GM12878 (cell line): ENCODE measurements around the gene THAP3. TPM values are rescaled to one million over a fixed set of nuclear protein-coding genes. Genes with fewer than 3 reads are reported as not detected.
A peak's percentile ranks its signal among the peaks of the same experiment; 100 is the strongest.

ENCODE experiments used
- ATAC-seq: fragments of 200-7000 bp; cut with Tn5 transposase; 3 replicates; pipeline ENCODE4 v1.9.1; 2020; ENCODE audit warnings: mild to moderate bottlenecking, moderate library complexity
- BruUV-seq: library from RNA; stranded (reverse); fragments of 400-500 nt; replicated peaks from 2 replicates; lab custom pipeline; 2021; lab: Mats Ljungman, UMichigan
- CTCF ChIA-PET: fragments of 300-600 bp; sonication (Branson Sonifier 250); formaldehyde crosslinking; extraction: SDS; loops from one replicate; lab custom pipeline; 2021; ENCODE audit warnings: inconsistent platforms; lab: Yijun Ruan, JAX
- POLR2A ChIA-PET: fragments of 350-600 bp; formaldehyde crosslinking; extraction: SDS; loops from one replicate; lab custom pipeline; 2021; ENCODE audit warnings: inconsistent platforms; lab: Charles Lee
- RAD21 ChIA-PET: fragments of 300-600 bp; sonication (Branson Sonifier 250); formaldehyde crosslinking; loops from one replicate; lab custom pipeline; 2023; ENCODE audit warnings: antibody characterized with exemption; ENCODE audit not compliant: unreplicated experiment; lab: Charles Lee
- SMC1A ChIA-PET: fragments of 300-600 bp; sonication (Branson Sonifier 250); formaldehyde crosslinking; loops from one replicate; lab custom pipeline; 2023; ENCODE audit not compliant: unreplicated experiment, uncharacterized antibody; lab: Charles Lee
- DNase-seq: peaks from one replicate; pipeline ENCODE4 v3.0.0-alpha.2; 2011; ENCODE audit warnings: low read depth, low spot score
- FAIRE-seq: peaks from 3 replicates; lab custom pipeline; 2011; peaks lifted over from hg19 to GRCh38; lab: Jason Lieb, UNC
- H2AFZ ChIP-seq: 2 replicates; pipeline ENCODE4 v1.6.0; 2011; ENCODE audit warnings: low read depth, low read length, control low read depth; ENCODE audit not compliant: control insufficient read depth
- H3K27ac ChIP-seq: 2 replicates; pipeline ENCODE4 v1.5.1; 2011; ENCODE audit warnings: control low read depth; ENCODE audit not compliant: control insufficient read depth, insufficient read depth
- H3K27me3 ChIP-seq, 2 experiments: replicated peaks in 1 of 2; 2 replicates each; pipeline versions ENCODE4 v1.6.0 to v1.6.1; 2011; ENCODE audit warnings: low read length in 1 of 2; ENCODE audit not compliant: control insufficient read depth in 2 of 2, insufficient read depth in 2 of 2
- H3K36me3 ChIP-seq, 2 experiments: 2 replicates each; pipeline ENCODE4 v1.5.1; 2011; ENCODE audit warnings: low read length in 1 of 2; ENCODE audit not compliant: control insufficient read depth in 2 of 2, insufficient read depth in 2 of 2
- H3K4me1 ChIP-seq: 2 replicates; pipeline ENCODE4 v1.6.1; 2011; ENCODE audit warnings: mild to moderate bottlenecking, low read length, moderate library complexity, mixed read lengths; ENCODE audit not compliant: control insufficient read depth, insufficient read depth
- H3K4me2 ChIP-seq: 2 replicates; pipeline ENCODE4 v1.6.0; 2011; ENCODE audit warnings: control low read depth; ENCODE audit not compliant: control insufficient read depth, insufficient read depth
- H3K4me3 ChIP-seq: fragments of 200-600 bp; sonication (generic); 2 replicates; pipeline ENCODE4 v1.5.1; 2016
- H3K79me2 ChIP-seq: 2 replicates; pipeline ENCODE4 v1.6.0; 2011; ENCODE audit warnings: low read length; ENCODE audit not compliant: control insufficient read depth, insufficient read depth
- H3K9ac ChIP-seq: 2 replicates; pipeline ENCODE4 v1.8.0; 2011; ENCODE audit warnings: low read length, control low read depth, mixed read lengths; ENCODE audit not compliant: control insufficient read depth, insufficient read depth
- H3K9me3 ChIP-seq: replicated peaks from 3 replicates; pipeline ENCODE4 v1.5.1; 2011; ENCODE audit warnings: mild to moderate bottlenecking, low read length; ENCODE audit not compliant: control insufficient read depth, insufficient read depth
- H4K20me1 ChIP-seq: 2 replicates; pipeline ENCODE4 v1.6.0; 2011; ENCODE audit not compliant: control insufficient read depth, insufficient read depth
- EZH2 ChIP-seq: IDR thresholded peaks from 2 replicates; pipeline ENCODE4 v1.6.1; 2012; ENCODE audit warnings: low read depth, mild to moderate bottlenecking, control low read depth, inconsistent platforms, low read length, borderline replicate concordance; ENCODE audit not compliant: control insufficient read depth
- JUND ChIP-seq: IDR thresholded peaks from 2 replicates; pipeline ENCODE4 v1.6.1; 2012; ENCODE audit warnings: low read depth, mild to moderate bottlenecking, low read length, improper control_type of control experiment, moderate library complexity
- MXI1 ChIP-seq: fragments of 150-350 bp; IDR thresholded peaks from 2 replicates; pipeline ENCODE4 v1.6.1; 2011; ENCODE audit warnings: low read depth, mild to moderate bottlenecking, inconsistent platforms, low read length, improper control_type of control experiment
- MYC ChIP-seq: IDR thresholded peaks from 2 replicates; pipeline ENCODE4 v1.6.1; 2011; ENCODE audit warnings: mild to moderate bottlenecking, low read length, moderate library complexity, inconsistent platforms; ENCODE audit not compliant: insufficient read depth, insufficient replicate concordance, insufficient read length, severe bottlenecking
- NBN ChIP-seq: fragments of 450-650 bp; IDR thresholded peaks from 2 replicates; pipeline ENCODE4 v1.6.1; 2016
- POLR2A ChIP-seq: IDR thresholded peaks from 2 replicates; pipeline ENCODE4 v1.6.1; 2011; ENCODE audit warnings: low read depth, mild to moderate bottlenecking, low read length
- POLR2AphosphoS2 ChIP-seq: IDR thresholded peaks from 2 replicates; pipeline ENCODE4 v1.6.1; 2011; ENCODE audit warnings: low read depth, mild to moderate bottlenecking, low read length, improper control_type of control experiment, moderate library complexity
- RAD51 ChIP-seq: fragments of 450-650 bp; IDR thresholded peaks from 2 replicates; pipeline ENCODE4 v1.6.1; 2016; ENCODE audit warnings: moderate library complexity, mild to moderate bottlenecking, inconsistent platforms
- RCOR1 ChIP-seq: conservative IDR thresholded peaks from 2 replicates; pipeline ENCODE4 v1.6.1; 2012; ENCODE audit warnings: low read depth, low read length, improper control_type of control experiment
- STAT1 ChIP-seq: fragments of 450-650 bp; conservative IDR thresholded peaks from 2 replicates; pipeline ENCODE4 v1.6.1; 2014; ENCODE audit warnings: antibody characterized with exemption, mild to moderate bottlenecking
- ZNF24 ChIP-seq: fragments of 450-650 bp; IDR thresholded peaks from 2 replicates; pipeline ENCODE4 v1.6.1; 2017; ENCODE audit warnings: antibody characterized with exemption, mild to moderate bottlenecking
- WGBS: methylation state at CpG from one replicate; pipeline ENCODE4 v1.1.6; 2016; ENCODE audit warnings: low lambda C conversion rate; ENCODE audit not compliant: insufficient replicate concordance, insufficient coverage; ENCODE audit errors: missing lambda C conversion rate; 5-methylcytosine and 5-hydroxymethylcytosine counted together
- in situ Hi-C: fragments of 300-500 bp; cut with MboI; formaldehyde crosslinking; loops from 9 replicates; pipeline ENCODE4 v1.14.3; 2018; ENCODE audit warnings: mixed read lengths
- intact Hi-C: fragments of 100-400 bp; cut with micrococcal nuclease; formaldehyde crosslinking; loops from one replicate; pipeline ENCODE4 v1.14.2; 2022; ENCODE audit not compliant: unreplicated experiment
- polyA plus RNA-seq, 11 experiments: library from polyadenylated mRNA; depleted of rRNA in 4 of 11; unstranded in 6 of 11; stranded (reverse) in 5 of 11; fragments of >200 nt; fragmentation: Nextera tagmentation in 4 of 11; fragmentation: Illumina TruSeq in 1 of 11; extraction: Ambion mirVana in 4 of 11; extraction: Trizol in 1 of 11; gene quantifications; 1 replicate in 1 of 11; 2 replicates in 10 of 11; pipeline versions ENCODE4 v1.2.1 to v1.2.3, GENCODE V29; 2011 to 2016; ENCODE audit warnings: inconsistent platforms in 2 of 11, missing spikeins in 2 of 11, low read depth in 1 of 11
- total RNA-seq, 4 experiments: library from RNA; depleted of rRNA in 3 of 4; stranded (reverse); fragments of >200 nt in 3 of 4; fragmentation: Illumina TruSeq in 1 of 4; extraction: Trizol in 1 of 4; gene quantifications; 2 replicates each; pipeline versions ENCODE4 v1.2.1 to v1.2.3, GENCODE V29; 2013 to 2021
- TF ChIP-seq, protein P1 (sequence below): IDR thresholded peaks from 2 replicates; pipeline ENCODE4 v1.6.1; 2012; ENCODE audit warnings: low read depth, low read length, improper control_type of control experiment
- TF ChIP-seq, protein P2 (sequence below): fragments of 450-650 bp; IDR thresholded peaks from 2 replicates; pipeline ENCODE4 v1.6.1; 2017; ENCODE audit warnings: mild to moderate bottlenecking, low read depth, inconsistent platforms; ENCODE audit not compliant: poor library complexity, severe bottlenecking
- TF ChIP-seq, protein P3 (sequence below): fragments of 450-650 bp; IDR thresholded peaks from 2 replicates; pipeline ENCODE4 v1.6.1; 2017; ENCODE audit warnings: low read depth, mild to moderate bottlenecking, moderate library complexity
- TF ChIP-seq, protein P4 (sequence below): IDR thresholded peaks from 2 replicates; pipeline ENCODE4 v1.6.1; 2011; ENCODE audit warnings: borderline replicate concordance, low read depth, mild to moderate bottlenecking, moderate library complexity, mixed read lengths, low read length; ENCODE audit not compliant: insufficient read depth; ENCODE audit errors: extremely low read length

Gene THAP3
- total and polyA plus RNA-seq, 10 of the 15 experiments (the other 5 are each of a cell fraction or from before 2014, with no cell fraction given), result 1.5 to 19.5 (median 11.9) TPM

DNA sequence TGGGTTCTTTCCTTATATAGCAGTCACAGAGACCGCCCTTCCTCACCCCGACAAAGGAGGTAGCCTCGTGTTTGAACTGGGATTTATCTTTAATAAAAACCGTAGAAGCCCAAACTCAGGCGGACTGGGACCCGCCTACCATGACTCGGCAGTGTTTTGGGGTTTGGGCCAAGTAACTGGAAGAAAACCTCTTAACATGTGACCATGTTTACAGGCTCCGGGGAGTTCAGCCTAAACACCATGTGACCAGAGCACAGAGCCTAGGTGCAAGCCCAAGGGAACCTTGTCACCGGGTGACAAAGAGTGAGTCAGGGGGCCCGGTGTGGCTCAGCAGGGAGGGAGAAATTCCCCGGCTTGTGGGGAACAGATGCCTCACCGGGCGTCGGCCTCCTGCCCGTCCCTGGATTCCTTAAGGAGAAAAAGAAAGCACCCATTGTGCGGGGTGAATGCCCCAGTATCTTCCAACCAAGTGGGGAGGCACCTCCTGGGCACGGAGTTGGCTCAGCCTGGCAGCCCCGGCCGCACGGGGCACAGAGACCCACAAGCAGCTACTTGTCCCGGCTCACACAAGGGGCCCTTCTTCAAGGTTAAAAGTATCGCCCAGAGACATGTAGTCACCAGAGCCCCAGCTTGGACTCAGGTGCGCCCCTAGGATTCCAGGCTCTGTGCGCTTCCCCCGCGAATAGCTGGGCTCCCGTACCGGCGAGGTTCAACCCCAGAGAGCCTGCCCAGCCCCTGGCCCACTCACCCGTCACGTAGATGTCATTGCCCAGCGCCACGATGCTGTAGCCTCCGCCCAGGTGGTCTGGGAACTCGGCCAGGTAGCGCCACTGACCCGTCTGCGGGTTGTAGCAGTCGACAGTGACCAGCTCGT, 23.4 kb upstream of the THAP3 start:
- no TSS peak for BruUV-seq
- ChIA-PET POLR2A (interaction anchor here (0.8 to 4.0 kb wide), 10 partner anchors 11 to 48 kb away, joined by 3 to 22 read pairs (median 3); partner anchors contain the start of genes NOL9 and ZBTB48), RAD21 (interaction anchor here (0.8 to 3.9 kb wide), 5 partner anchors 20 to 47 kb away, joined by 3 to 38 read pairs (median 3); partner anchors contain the start of genes NOL9, TAS1R1 and ZBTB48), SMC1A (interaction anchor here (1.0 to 2.1 kb wide), 6 partner anchors 8 to 48 kb away, joined by 3 to 16 read pairs (median 3); partner anchors contain the start of gene ZBTB48), CTCF (interaction anchor here (1.2 to 5.4 kb wide), 3 partner anchors 20 to 111 kb away, joined by 4 to 39 read pairs (median 15); partner anchors contain the start of genes NOL9, TAS1R1 and ZBTB48)
- intact Hi-C loops, result no loop called here
- Histone ChIP-seq H3K9me3 (no peaks in the 10 kb centered on the region), H3K79me2 (peaks cover 36% of the 10 kb centered on the region), H3K9ac (peak overlapping the region; percentile 84), H2AFZ (peak overlapping the region; percentile 70), H4K20me1 (no peaks in the 10 kb centered on the region), H3K4me2 (peak overlapping the region; percentile 100), H3K27me3 (no peaks in the 10 kb centered on the region), H3K4me3 (peak overlapping the region; percentile 94), H3K4me1 (peaks cover 13% of the 10 kb centered on the region), H3K36me3 (peaks cover 2 to 9% of the 10 kb centered on the region in 2 experiments; a peak in 3 of 4 replicates), H3K27ac (peak overlapping the region; percentile 73)
- ATAC-seq, result peak; percentile 63
- in situ Hi-C loops, result no loop called here
- FAIRE-seq, result peak; percentile 27
- under 1% methylated on average over 40 of the region's 40 CpGs for WGBS
- DNase-seq, result no peak
- TF ChIP-seq, protein P1, sequence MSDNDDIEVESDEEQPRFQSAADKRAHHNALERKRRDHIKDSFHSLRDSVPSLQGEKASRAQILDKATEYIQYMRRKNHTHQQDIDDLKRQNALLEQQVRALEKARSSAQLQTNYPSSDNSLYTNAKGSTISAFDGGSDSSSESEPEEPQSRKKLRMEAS, result peak; percentile 80
- TF ChIP-seq MXI1, result peak; percentile 66; the same call in 1 of the 2 replicates
- TF ChIP-seq, protein P2, sequence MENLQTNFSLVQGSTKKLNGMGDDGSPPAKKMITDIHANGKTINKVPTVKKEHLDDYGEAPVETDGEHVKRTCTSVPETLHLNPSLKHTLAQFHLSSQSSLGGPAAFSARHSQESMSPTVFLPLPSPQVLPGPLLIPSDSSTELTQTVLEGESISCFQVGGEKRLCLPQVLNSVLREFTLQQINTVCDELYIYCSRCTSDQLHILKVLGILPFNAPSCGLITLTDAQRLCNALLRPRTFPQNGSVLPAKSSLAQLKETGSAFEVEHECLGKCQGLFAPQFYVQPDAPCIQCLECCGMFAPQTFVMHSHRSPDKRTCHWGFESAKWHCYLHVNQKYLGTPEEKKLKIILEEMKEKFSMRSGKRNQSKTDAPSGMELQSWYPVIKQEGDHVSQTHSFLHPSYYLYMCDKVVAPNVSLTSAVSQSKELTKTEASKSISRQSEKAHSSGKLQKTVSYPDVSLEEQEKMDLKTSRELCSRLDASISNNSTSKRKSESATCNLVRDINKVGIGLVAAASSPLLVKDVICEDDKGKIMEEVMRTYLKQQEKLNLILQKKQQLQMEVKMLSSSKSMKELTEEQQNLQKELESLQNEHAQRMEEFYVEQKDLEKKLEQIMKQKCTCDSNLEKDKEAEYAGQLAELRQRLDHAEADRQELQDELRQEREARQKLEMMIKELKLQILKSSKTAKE, result peak; percentile 23
- no peak for TF ChIP-seq STAT1
- TF ChIP-seq, protein P3, sequence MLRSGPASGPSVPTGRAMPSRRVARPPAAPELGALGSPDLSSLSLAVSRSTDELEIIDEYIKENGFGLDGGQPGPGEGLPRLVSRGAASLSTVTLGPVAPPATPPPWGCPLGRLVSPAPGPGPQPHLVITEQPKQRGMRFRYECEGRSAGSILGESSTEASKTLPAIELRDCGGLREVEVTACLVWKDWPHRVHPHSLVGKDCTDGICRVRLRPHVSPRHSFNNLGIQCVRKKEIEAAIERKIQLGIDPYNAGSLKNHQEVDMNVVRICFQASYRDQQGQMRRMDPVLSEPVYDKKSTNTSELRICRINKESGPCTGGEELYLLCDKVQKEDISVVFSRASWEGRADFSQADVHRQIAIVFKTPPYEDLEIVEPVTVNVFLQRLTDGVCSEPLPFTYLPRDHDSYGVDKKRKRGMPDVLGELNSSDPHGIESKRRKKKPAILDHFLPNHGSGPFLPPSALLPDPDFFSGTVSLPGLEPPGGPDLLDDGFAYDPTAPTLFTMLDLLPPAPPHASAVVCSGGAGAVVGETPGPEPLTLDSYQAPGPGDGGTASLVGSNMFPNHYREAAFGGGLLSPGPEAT, result peak; percentile 58; the same call in 1 of the 2 replicates
- no peak for TF ChIP-seq RCOR1
- no peak for TF ChIP-seq MYC
- no peak for TF ChIP-seq POLR2A
- TF ChIP-seq POLR2AphosphoS2, result 0 out of 2 replicates have a peak, but pooled peaks have one; percentile 28
- TF ChIP-seq ZNF24, result no peak
- no peak for TF ChIP-seq EZH2
- peak; percentile 53; the same call in 1 of the 2 replicates for TF ChIP-seq NBN
- TF ChIP-seq, protein P4, sequence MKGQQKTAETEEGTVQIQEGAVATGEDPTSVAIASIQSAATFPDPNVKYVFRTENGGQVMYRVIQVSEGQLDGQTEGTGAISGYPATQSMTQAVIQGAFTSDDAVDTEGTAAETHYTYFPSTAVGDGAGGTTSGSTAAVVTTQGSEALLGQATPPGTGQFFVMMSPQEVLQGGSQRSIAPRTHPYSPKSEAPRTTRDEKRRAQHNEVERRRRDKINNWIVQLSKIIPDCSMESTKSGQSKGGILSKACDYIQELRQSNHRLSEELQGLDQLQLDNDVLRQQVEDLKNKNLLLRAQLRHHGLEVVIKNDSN, result peak; percentile 49
- TF ChIP-seq RAD51, result peak; percentile 96
- TF ChIP-seq JUND, result no peak
